ENCODE measurements around the gene ZNF468. TPM values are rescaled to one million over a fixed set of nuclear protein-coding genes. Genes with fewer than 3 reads are reported as not detected.
"Not testable (repeated sequence)": the region's sequence is repeated elsewhere in the genome, so short reads cannot be mapped to it uniquely, and the experiment has no call there.

ZNF468 gene
- total RNA-seq, 2 experiments from 2014 or later, result 23.0 to 27.0 TPM

- Histone ChIP-seq H3K27ac (ENCODE audit: low read depth, low read length, poor library complexity, severe bottlenecking) (no peak overlapping the region), H2AFZ (ENCODE audit: low read length) (no peak overlapping the region), H3K4me2 (ENCODE audit: low read length) (no peak overlapping the region), H3K4me3 (ENCODE audit: low read depth, low read length, poor library complexity, severe bottlenecking) (no peak overlapping the region), H4K20me1 (ENCODE audit: insufficient read depth, low read length) (no peaks in the 10 kb centered on the region), H3K79me2 (ENCODE audit: insufficient read depth, low read depth, low read length) (no peaks in the 10 kb centered on the region), H3K4me1 (ENCODE audit: insufficient read depth, low read length, poor library complexity, severe bottlenecking) (no peaks in the 10 kb centered on the region), H3K9me2 (ENCODE audit: insufficient read depth, low read length) (no peaks in the 10 kb centered on the region), H3K36me3 (ENCODE audit: insufficient read depth, low read length) (peaks cover 59% of the 10 kb centered on the region), H3K9me3 (ENCODE audit: low read length) (no peaks in the 10 kb centered on the region)
- intact Hi-C loops (cut with micrococcal nuclease; ENCODE audit: unreplicated experiment), result no loop called here
- DNase-seq (ENCODE audit: low spot score), result no peak
- ChIA-PET POLR2A (interaction anchor here (0.6 kb wide), 1 partner anchor 1350 kb away, joined by 3 read pairs; no protein-coding TSS in a partner anchor), CTCF (ENCODE audit: unreplicated experiment) (no interaction called here)
- TF ChIP-seq CTCF (conservative IDR thresholded peaks at IDR 0.05; ENCODE audit: low read length), result no peak
- no peak for TF ChIP-seq EZH2phosphoT487 (IDR thresholded peaks at IDR 0.05; ENCODE audit: borderline replicate concordance, low read depth, low read length)
- BruUV-seq (replicated peaks), result no TSS peak
Observed at GRCh38 chr19:52889076-52889475, 31.7 kb upstream of the ZNF468 start.

GRCh38 chr19:52880895-52881389, 23.5 kb upstream of the ZNF468 start:
- Histone ChIP-seq H2AFZ (ENCODE audit: low read length) (no peak overlapping the region), H3K27ac (ENCODE audit: low read depth, low read length, poor library complexity, severe bottlenecking) (no peak overlapping the region), H3K36me3 (ENCODE audit: insufficient read depth, low read length) (peaks cover 86% of the 10 kb centered on the region), H3K4me1 (ENCODE audit: insufficient read depth, low read length, poor library complexity, severe bottlenecking) (no peaks in the 10 kb centered on the region), H3K4me2 (ENCODE audit: low read length) (no peak overlapping the region), H3K9me2 (ENCODE audit: insufficient read depth, low read length) (no peaks in the 10 kb centered on the region), H4K20me1 (ENCODE audit: insufficient read depth, low read length) (no peaks in the 10 kb centered on the region), H3K4me3 (ENCODE audit: low read depth, low read length, poor library complexity, severe bottlenecking) (no peak overlapping the region), H3K79me2 (ENCODE audit: insufficient read depth, low read depth, low read length) (no peaks in the 10 kb centered on the region), H3K9me3 (ENCODE audit: low read length) (peaks cover 43% of the 10 kb centered on the region)
- TF ChIP-seq EZH2phosphoT487 (IDR thresholded peaks at IDR 0.05; ENCODE audit: borderline replicate concordance, low read depth, low read length), result no peak
- no peak for TF ChIP-seq CTCF (conservative IDR thresholded peaks at IDR 0.05; ENCODE audit: low read length)
- intact Hi-C loops (cut with micrococcal nuclease; ENCODE audit: unreplicated experiment), result no loop called here
- no peak for DNase-seq (ENCODE audit: low spot score)
- BruUV-seq (replicated peaks), result no TSS peak
- CTCF ChIA-PET (ENCODE audit: unreplicated experiment), result no interaction called here
- POLR2A ChIA-PET, result no interaction called here

GRCh38 chr19:52872996-52873395, 15.6 kb upstream of the ZNF468 start:
- H3K4me2 ChIP-seq (ENCODE audit: low read length); H3K4me1 ChIP-seq (ENCODE audit: insufficient read depth, low read length, poor library complexity, severe bottlenecking); POLR2A ChIA-PET; DNase-seq (ENCODE audit: low spot score); H3K4me3 ChIP-seq (ENCODE audit: low read depth, low read length, poor library complexity, severe bottlenecking); CTCF ChIA-PET (ENCODE audit: unreplicated experiment); H4K20me1 ChIP-seq (ENCODE audit: insufficient read depth, low read length); H2AFZ ChIP-seq (ENCODE audit: low read length); H3K9me3 ChIP-seq (ENCODE audit: low read length); H3K27ac ChIP-seq (ENCODE audit: low read depth, low read length, poor library complexity, severe bottlenecking); BruUV-seq (replicated peaks); H3K79me2 ChIP-seq (ENCODE audit: insufficient read depth, low read depth, low read length); intact Hi-C loops (cut with micrococcal nuclease; ENCODE audit: unreplicated experiment); H3K9me2 ChIP-seq (ENCODE audit: insufficient read depth, low read length): not testable (repeated sequence)
- H3K36me3 ChIP-seq (ENCODE audit: insufficient read depth, low read length), result peaks cover 13% of the 10 kb centered on the region
